Activated CD4-positive, alpha-beta T cell treated with anti-CD3 and anti-CD28 coated beads, Interleukin-2, Interleukin-4, amounts not matched to agents 100 ng/mL and 50 ng/mL, durations not matched to agents 16 hours and 8 hours (primary cell): Measurements from ENCODE around the gene PSD4.

Experiments used
- DNase-seq: peaks from one replicate; pipeline ENCODE4 v3.0.0-alpha.2; 2020; ENCODE audit warnings: low spot score

The PSD4 gene

DNA sequence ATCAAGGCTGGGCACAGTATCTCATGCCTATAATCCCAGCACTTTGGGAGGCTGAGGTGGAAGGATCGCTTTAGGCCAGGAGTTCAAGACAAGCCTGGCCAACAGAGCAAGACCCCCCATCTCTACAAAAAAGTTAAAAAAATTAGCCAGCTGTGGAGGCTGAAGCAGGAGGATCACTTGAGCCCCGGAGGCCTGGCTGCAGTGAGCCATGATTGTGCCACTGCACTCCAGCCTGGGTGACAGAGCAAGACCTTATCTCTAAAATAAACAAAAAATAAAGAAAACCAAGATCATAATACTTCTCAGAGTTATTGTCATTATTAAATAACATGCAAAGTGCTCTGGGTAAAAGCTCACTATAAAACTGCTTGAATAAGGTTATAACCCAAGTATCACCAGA is 31.5 kb upstream of the PSD4 start:
- no peak for DNase-seq

DNA sequence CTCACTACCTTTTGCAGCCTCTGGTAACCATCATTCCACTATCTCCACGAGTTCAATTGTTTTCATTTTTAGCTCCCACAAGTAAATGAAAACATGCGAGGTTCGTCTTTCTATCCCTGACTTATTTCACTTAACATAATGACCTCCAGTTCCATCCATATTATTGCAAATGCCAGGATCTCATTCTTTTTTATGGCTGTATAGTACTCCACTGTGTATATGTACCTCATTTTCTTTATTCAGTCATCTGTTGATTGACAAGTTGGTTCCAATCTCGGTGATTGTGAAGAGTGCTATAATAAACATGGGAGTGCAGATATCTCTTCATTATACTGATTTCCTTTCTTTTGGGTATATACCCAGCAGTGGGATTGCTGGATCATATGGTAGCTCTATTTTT is 29.5 kb upstream of the PSD4 start:
- DNase-seq = no peak

GRCh38 chr2:113148606-113149552 is 24.9 kb upstream of the PSD4 start:
- no peak for DNase-seq

- DNase-seq = no peak
Measured at GRCh38 chr2:113149553-113150257, 24.1 kb upstream of the PSD4 start.

GRCh38 chr2:113150258-113150601 is 23.5 kb upstream of the PSD4 start:
- no peak for DNase-seq

DNA sequence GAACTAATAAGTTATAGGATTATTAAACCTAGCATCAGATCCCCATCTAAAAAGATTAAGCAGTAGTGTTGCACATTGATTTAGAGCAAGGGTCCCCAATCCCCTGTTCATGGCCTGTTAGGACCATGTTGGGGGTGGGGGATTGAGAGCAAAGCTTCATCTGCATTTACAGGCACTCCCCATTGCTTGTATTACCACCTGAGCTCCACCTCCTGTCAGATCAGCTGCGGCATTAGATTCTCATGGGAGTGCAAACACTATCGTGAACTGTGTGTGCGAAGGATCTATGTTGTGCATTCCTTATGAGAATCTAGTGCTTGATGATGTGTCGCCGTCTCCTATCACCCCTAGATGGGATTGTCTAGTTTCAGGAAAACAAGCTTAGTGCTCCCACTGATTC is 18.4 kb upstream of the PSD4 start:
- no peak for DNase-seq

GRCh38 chr2:113156278-113157117 is 17.3 kb upstream of the PSD4 start:
- no peak for DNase-seq

GRCh38 chr2:113157118-113157896 is 16.5 kb upstream of the PSD4 start:
- DNase-seq = peak; percentile 39

- no peak for DNase-seq
Measured at GRCh38 chr2:113157897-113158753, 15.6 kb upstream of the PSD4 start.

DNA sequence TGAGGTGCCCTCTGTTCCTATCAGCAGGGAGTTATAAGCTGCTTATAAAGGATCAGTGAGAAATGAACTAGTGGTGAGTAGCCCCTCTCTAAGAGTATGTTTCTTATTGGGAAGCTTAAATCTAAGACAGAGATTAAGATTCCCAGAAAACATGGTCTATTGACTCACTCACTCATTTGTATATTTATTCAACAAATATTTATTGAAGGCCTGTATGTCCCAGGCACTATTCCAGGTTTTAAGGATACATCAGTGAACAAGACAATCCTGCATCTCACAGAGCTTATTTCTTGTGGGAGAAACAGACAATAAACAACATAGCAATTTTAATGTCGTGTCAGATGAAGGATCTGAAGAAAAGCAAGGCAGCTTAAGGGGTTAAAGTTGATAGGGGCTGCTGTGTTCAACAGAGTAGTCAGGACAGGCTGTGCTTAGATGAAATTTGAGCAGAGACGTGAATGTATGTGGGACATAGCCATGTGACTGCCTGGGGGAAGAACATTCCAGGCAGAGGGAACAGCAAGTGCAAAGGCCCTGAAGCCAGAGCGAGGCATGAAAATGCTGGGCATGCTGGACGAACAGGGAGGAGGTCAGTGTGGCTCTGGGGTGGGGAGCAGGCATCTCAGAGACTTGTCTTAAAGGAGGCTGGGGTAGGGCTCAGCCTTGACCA is 14.8 kb upstream of the PSD4 start:
- DNase-seq = no peak

DNA sequence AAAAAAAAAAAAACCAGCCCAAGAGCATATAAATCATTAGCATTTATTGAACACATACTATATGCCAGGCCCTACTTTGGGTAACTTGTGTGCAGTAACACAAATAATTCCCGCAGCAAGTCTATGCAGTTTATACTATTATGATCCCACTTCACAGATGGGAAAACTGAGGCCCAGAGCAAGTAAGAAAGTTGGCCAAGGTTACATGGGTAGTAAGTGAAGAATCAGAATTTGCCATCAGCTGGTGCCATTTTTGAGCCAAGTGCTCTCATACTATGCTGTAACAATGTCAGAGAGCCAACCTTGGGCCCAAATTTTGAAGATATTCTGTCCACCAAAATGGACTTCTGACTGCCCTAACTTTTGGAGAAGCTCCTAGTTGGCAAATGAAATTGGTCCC is 13.5 kb upstream of the PSD4 start:
- DNase-seq = no peak

DNA sequence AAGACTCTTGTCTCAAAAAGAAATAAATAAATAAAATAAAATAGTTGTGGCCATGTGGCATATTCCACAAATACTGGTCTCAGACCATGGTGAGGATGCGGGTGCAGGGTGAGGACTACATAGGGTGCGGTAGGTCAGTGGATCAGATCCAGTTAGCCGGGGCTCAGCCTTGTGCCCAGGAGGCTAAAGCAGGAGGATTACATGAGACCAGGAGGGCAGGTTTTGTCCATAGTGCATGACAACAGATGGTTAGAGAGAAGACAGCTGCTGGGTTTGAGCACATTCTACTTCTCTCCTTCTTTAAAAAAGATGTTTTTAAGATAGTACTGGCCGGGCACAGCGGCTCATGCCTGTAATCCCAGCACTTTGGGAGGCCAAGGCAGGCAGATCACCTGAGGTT is 12.8 kb upstream of the PSD4 start:
- DNase-seq = no peak

- no peak for DNase-seq
Measured at GRCh38 chr2:113162173-113162572, 11.6 kb upstream of the PSD4 start.

DNA sequence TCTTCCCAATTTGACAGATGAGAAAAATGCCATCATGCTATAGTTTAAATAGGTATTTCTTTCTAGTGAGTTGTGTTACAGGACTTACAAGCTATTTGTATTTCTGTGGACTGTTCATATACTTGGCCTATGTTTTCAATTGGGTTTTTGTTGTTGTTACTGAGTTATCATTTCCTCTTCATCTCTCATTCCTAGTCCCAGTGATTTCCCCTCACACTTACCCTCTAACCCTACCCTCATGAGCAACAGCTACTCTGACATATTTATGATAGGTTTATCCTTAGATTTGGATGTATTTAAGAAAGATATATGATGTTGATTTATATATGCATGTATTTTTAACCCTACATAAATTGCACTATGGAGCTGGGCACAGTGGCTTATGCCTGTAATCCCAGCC is 10.9 kb upstream of the PSD4 start:
- DNase-seq = no peak

DNA sequence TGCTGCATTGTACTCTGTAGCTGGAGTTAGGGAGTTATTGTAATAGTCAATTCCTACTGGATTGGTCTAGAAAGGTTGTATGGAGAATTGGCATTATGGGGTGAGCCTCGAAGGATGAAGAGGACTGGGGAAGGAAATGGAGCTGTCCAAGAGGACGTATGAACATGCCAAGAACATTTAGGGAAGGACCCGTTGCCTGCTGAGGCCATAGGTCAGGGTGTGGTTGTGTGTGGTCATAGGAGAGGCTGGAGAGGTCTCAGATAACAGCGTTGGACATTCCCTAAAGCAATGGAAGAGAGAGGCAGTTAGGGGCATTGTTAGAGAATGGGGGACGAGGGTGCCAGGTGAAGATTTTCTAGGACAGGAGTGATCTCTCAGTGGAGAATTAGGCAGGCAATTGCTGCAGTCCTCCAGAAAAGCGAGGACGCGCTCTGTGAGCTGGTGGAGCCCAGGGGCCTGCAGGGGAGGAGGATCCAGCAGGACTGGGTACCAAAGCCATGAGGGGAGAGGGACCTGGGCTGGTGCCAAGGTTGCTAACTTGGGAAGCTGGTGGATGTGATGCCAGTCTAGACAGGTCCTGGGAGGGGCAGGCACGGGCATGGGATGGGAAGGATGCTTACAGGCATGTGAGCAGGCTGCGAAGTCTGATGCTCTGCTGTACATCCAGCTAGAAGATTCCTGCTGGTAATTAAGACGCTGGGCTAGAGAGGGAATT is 9.4 kb upstream of the PSD4 start:
- no peak for DNase-seq

- DNase-seq = no peak
Measured at GRCh38 chr2:113164930-113165585, 8.7 kb upstream of the PSD4 start.

DNA sequence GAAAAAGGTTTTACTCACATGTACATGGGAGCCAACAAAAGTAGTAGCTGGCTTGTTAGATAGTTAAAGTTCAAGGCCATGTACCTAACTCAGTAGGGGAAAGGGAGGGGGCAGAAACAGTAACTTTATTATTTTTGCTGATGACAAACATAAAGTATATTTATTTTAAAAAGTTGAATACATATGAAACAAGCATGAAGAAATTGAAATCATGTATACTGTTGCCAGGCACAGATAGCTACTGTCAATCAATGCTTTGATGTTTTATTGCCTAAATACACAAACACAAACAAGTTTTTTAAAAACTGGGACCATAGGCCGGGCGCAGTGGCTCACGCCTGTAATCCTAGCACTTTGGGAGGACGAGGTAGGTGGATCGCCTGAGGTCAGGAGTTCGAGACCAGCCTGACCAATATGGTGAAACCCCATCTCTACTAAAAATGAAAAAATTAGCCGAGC is 7.6 kb upstream of the PSD4 start:
- no peak for DNase-seq

DNA sequence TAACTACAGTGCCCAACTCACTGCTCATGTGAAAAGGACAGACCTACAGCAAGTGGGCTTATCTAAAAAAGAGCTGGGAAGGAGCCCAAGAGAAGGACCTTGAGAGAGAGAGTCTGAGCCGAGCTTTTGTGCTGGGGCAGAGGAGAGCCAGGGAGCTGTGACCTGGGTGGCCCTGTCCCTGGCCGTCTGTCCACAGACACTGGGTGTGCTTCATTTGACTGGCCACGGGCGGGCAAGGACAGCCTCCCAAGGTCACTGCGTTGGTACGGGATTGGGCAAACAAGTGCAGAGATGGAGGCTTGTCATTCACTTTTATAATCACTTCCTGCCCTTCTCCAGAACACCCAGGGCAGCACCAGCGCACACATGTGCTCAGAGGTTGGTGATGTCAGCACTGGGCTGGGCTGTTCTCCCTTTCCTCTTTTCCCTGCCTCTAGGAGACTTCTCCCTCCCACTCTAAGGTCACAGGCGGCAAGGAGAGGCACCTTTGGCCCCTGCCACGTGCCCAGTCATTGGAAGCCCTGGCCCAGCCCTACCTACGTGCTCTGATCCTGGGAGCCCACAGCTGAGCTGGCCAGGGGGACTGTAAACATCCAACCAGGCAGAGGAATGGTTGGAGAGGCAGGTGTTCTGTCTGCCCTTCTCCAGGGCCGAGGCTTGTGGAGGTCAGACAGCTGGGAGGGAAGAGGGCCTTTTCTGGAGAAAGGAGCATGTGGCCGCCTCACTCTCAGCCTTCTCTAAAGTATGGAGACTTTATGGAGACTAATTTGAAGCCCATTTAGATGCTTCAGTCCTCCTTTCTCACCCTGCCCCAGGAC is 6.4 kb upstream of the PSD4 start:
- DNase-seq = peak; percentile 51
